Neural progenitor cell (in vitro differentiated cells): Measurements from ENCODE around the gene ABCB6.

Source experiments
- EZH2 ChIP-seq: fragments of 200-600 bp; sonication (generic); IDR thresholded peaks from 2 replicates; pipeline ENCODE4 v1.6.1; 2017; ENCODE audit warnings: antibody characterized with exemption, mild to moderate bottlenecking, moderate library complexity
- EZH2phosphoT487 ChIP-seq: fragments of 200-600 bp; sonication (generic); IDR thresholded peaks from 2 replicates; pipeline ENCODE4 v1.6.1; 2017; ENCODE audit warnings: antibody characterized with exemption
- TF ChIP-seq, protein P1 (sequence below): fragments of 200-600 bp; sonication (generic); IDR thresholded peaks from 2 replicates; pipeline ENCODE4 v1.5.1; 2017; ENCODE audit warnings: antibody characterized with exemption, mild to moderate bottlenecking

DNA sequence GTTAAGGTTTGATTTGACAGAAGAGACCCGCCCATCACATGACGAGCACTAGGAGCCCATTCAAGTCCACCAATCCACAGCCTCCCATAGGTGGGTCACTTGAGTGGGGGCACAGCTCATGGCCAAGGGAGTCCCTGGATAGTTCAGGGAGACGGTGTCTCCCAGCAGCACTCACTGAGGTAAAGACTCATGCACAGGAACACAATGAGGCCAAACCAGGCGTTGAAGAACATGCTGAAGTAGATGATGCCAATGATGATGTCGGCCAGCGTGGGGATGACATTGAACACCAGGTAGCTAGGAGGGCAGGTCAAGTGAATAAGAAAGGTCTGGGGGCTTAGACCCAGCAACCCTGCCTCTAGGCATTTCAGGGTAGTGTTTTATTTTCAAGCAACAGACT is 4.0 kb downstream of the ABCB6 start:
- TF ChIP-seq EZH2: no peak
- TF ChIP-seq, protein P1, sequence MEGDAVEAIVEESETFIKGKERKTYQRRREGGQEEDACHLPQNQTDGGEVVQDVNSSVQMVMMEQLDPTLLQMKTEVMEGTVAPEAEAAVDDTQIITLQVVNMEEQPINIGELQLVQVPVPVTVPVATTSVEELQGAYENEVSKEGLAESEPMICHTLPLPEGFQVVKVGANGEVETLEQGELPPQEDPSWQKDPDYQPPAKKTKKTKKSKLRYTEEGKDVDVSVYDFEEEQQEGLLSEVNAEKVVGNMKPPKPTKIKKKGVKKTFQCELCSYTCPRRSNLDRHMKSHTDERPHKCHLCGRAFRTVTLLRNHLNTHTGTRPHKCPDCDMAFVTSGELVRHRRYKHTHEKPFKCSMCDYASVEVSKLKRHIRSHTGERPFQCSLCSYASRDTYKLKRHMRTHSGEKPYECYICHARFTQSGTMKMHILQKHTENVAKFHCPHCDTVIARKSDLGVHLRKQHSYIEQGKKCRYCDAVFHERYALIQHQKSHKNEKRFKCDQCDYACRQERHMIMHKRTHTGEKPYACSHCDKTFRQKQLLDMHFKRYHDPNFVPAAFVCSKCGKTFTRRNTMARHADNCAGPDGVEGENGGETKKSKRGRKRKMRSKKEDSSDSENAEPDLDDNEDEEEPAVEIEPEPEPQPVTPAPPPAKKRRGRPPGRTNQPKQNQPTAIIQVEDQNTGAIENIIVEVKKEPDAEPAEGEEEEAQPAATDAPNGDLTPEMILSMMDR: no peak
- no peak for TF ChIP-seq EZH2phosphoT487
